Breast epithelium (tissue), 3 donors: Measurements from ENCODE around the gene CIPC.
A peak's percentile ranks its signal among the peaks of the same experiment; 100 is the strongest.

Source experiments
- POLR2AphosphoS5 ChIP-seq, 3 donors: sonication (generic); formaldehyde crosslinking; IDR thresholded peaks; one replicate each; pipeline ENCODE4 v1.6.1; 2017; ENCODE audit warnings: antibody characterized with exemption in 3 of 3
- TF ChIP-seq, protein P1 (sequence below), 3 donors: fragments of 450-650 bp; IDR thresholded peaks; one replicate each; pipeline ENCODE4 v1.5.1; 2016 to 2017; ENCODE audit warnings: antibody characterized with exemption in 3 of 3, mild to moderate bottlenecking in 3 of 3, moderate library complexity in 3 of 3

GRCh38 chr14:77151918-77152588 is 54.0 kb downstream of the CIPC start:
- TF ChIP-seq, protein P1, sequence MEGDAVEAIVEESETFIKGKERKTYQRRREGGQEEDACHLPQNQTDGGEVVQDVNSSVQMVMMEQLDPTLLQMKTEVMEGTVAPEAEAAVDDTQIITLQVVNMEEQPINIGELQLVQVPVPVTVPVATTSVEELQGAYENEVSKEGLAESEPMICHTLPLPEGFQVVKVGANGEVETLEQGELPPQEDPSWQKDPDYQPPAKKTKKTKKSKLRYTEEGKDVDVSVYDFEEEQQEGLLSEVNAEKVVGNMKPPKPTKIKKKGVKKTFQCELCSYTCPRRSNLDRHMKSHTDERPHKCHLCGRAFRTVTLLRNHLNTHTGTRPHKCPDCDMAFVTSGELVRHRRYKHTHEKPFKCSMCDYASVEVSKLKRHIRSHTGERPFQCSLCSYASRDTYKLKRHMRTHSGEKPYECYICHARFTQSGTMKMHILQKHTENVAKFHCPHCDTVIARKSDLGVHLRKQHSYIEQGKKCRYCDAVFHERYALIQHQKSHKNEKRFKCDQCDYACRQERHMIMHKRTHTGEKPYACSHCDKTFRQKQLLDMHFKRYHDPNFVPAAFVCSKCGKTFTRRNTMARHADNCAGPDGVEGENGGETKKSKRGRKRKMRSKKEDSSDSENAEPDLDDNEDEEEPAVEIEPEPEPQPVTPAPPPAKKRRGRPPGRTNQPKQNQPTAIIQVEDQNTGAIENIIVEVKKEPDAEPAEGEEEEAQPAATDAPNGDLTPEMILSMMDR (IDR thresholded peaks at IDR 0.05), result peak in 2 of 3 donors; percentile 14 to 39
- no peak for TF ChIP-seq POLR2AphosphoS5 (IDR thresholded peaks at IDR 0.05)
